Heart left ventricle (tissue), 16 donors: ENCODE measurements around the gene ACMSD. TPM values are rescaled to one million over a fixed set of nuclear protein-coding genes. Genes with fewer than 3 reads are reported as not detected.

Source experiments
- ATAC-seq, 4 donors: fragments of 200-7000 bp; cut with Tn5 transposase; one replicate each; pipeline ENCODE4 v1.9.1; 2020 to 2022; ENCODE audit warnings: moderate library complexity in 4 of 4, mild to moderate bottlenecking in 3 of 4, moderate number of reproducible peaks in 1 of 4
- DNase-seq, 5 donors: peaks; one replicate each; pipeline ENCODE4 v3.0.0-alpha.2; 2020
- H3K27ac ChIP-seq, 12 donors: fragments of 200-600 bp; sonication (generic) in 4 of 12; one replicate each; pipeline versions ENCODE4 v1.5.0 to v1.8.0; 2016 to 2022; ENCODE audit warnings: mild to moderate bottlenecking in 2 of 12
- H3K27me3 ChIP-seq, 9 donors: fragments of 200-600 bp; sonication (generic) in 2 of 9; one replicate each; pipeline versions ENCODE4 v1.5.1 to v1.8.0; 2016 to 2022; ENCODE audit warnings: mild to moderate bottlenecking in 3 of 9
- H3K36me3 ChIP-seq, 9 donors: fragments of 200-600 bp; sonication (generic) in 2 of 9; one replicate each; pipeline versions ENCODE4 v1.5.0 to v1.8.0; 2018 to 2022; ENCODE audit warnings: mild to moderate bottlenecking in 2 of 9
- H3K4me1 ChIP-seq, 12 donors: fragments of 200-600 bp; sonication (generic) in 4 of 12; one replicate each; pipeline versions ENCODE4 v1.5.0 to v1.8.0; 2016 to 2022; ENCODE audit warnings: mild to moderate bottlenecking in 3 of 12
- H3K4me3 ChIP-seq, 12 donors: fragments of 200-600 bp; sonication (generic) in 4 of 12; one replicate each; pipeline versions ENCODE4 v1.5.0 to v1.8.0; 2017 to 2022; ENCODE audit warnings: mild to moderate bottlenecking in 9 of 12, moderate library complexity in 4 of 12
- H3K9me3 ChIP-seq, 12 donors: fragments of 200-600 bp; sonication (generic) in 4 of 12; one replicate each; pipeline versions ENCODE4 v1.5.0 to v1.8.0; 2016 to 2022; ENCODE audit warnings: mild to moderate bottlenecking in 1 of 12
- POLR2A ChIP-seq, 2 donors: fragments of 450-650 bp; IDR thresholded peaks; one replicate each; pipeline ENCODE4 v1.6.1; 2017; ENCODE audit warnings: antibody characterized with exemption in 2 of 2, mild to moderate bottlenecking in 2 of 2, moderate library complexity in 2 of 2
- WGBS, 4 donors: extraction: QIAGEN DNeasy Blood & Tissue Kit in 2 of 4; methylation state at CpG; one replicate each; pipeline versions ENCODE4 v1.1.5 to v1.1.7; 2013 to 2018; 5-methylcytosine and 5-hydroxymethylcytosine counted together
- intact Hi-C, 10 donors: fragments of 100-400 bp; cut with DNase I; formaldehyde crosslinking; loops; one replicate each; pipeline versions ENCODE4 v1.11.1 to v1.14.2; 2022
- microRNA-seq, 4 donors: library from miRNA; unstranded; fragments of <30 nt; microRNA quantifications; one replicate each; pipeline versions ENCODE4 to v1.2.0, GENCODE V29; 2017 to 2020
- polyA plus RNA-seq, 2 donors: library from polyadenylated mRNA; stranded (reverse); fragments of 200-250 nt; gene quantifications; one replicate each; pipeline ENCODE4 v1.2.3, GENCODE V29; 2013
- total RNA-seq, 9 donors: library from RNA; depleted of rRNA in 2 of 9; stranded (reverse); fragments of >200 nt in 2 of 9; fragmentation: NEBNext Ultra II Directional in 3 of 9; extraction: Animal tissue kit (Norgen Biotek cat#: 25700) in 3 of 9; gene quantifications; one replicate each; pipeline versions ENCODE4 v1.1.0 to v1.2.4, GENCODE V29; 2016 to 2023
- TF ChIP-seq, protein P1 (sequence below), 12 donors: fragments of 200-600 bp; sonication (generic) in 4 of 12; IDR thresholded peaks; one replicate each; pipeline versions ENCODE4 v1.5.0 to v1.8.0; 2018 to 2022; ENCODE audit warnings: antibody characterized with exemption in 12 of 12, mild to moderate bottlenecking in 5 of 12
- donor health status: ischemic (EF 13 %, LVEDD 7.1; RV severe dilation, severe dysfunction).
- donor health status: healthy with polysubstance abuse.
- donor health status: DM: no; HTN: yes; CAD: no.
- donor health status: DM: no; HTN: no; CAD: no.
- donor health status: ischemic (EF 25% LVEDD 6.9; RV normal size, moderate dysfunction).
- donor health status: ischemic (EF 25% LVEDD 5.7; RV mildly dilated, moderate dysfunction).
- donor health status: healthy.
- donor health status: DM: yes; HTN: yes; CAD: no.
- donor health status: ischemic (EF 35%, LVEDD 5.7; RV mildly dilated, moderate dysfunction).
- donor health status: nonischemic (EF 11% LVEDD 7.7; RV severe dilation, severe dysfunction).
- donor health status: DM: yes; HTN: yes; CAD: no.
- donor health status: PGD.
- donor health status: ischemic (EF 29% LVEDD 5.4; RV normal size, mild dysfunction).
- donor health status: nonischemic (EF 23%, LVEDD 6.1; RV moderate dilation, normal function).

Gene ACMSD
- total and polyA plus RNA-seq, 11 donors = not detected

- DNase-seq (no peak), ATAC-seq (no peak)
- H3K4me3 ChIP-seq = no peak overlapping the region
- TF ChIP-seq, protein P1, sequence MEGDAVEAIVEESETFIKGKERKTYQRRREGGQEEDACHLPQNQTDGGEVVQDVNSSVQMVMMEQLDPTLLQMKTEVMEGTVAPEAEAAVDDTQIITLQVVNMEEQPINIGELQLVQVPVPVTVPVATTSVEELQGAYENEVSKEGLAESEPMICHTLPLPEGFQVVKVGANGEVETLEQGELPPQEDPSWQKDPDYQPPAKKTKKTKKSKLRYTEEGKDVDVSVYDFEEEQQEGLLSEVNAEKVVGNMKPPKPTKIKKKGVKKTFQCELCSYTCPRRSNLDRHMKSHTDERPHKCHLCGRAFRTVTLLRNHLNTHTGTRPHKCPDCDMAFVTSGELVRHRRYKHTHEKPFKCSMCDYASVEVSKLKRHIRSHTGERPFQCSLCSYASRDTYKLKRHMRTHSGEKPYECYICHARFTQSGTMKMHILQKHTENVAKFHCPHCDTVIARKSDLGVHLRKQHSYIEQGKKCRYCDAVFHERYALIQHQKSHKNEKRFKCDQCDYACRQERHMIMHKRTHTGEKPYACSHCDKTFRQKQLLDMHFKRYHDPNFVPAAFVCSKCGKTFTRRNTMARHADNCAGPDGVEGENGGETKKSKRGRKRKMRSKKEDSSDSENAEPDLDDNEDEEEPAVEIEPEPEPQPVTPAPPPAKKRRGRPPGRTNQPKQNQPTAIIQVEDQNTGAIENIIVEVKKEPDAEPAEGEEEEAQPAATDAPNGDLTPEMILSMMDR (IDR thresholded peaks at IDR 0.05) = no peak
- TF ChIP-seq POLR2A (IDR thresholded peaks at IDR 0.05) = no peak
- H3K4me1 ChIP-seq = peaks cover 0 to 20% (median 0%) of the 10 kb centered on the region in 12 donors
- no peaks in the 10 kb centered on the region for H3K27me3 ChIP-seq
- H3K27ac ChIP-seq = no peak overlapping the region
- 78 to 83% (median 80%) methylated on average over 1 of the region's 1 CpG for WGBS, 4 donors
- intact Hi-C loops = no loop called here
- H3K9me3 ChIP-seq = no peaks in the 10 kb centered on the region
- H3K36me3 ChIP-seq = peaks cover 0 to 87% (median 75%) of the 10 kb centered on the region in 9 donors
Measured at GRCh38 chr2:134944975-134945374, 106.6 kb downstream of the ACMSD start.

GRCh38 chr2:134946073-134946472 is 107.7 kb downstream of the ACMSD start:
- H3K4me1 ChIP-seq = peaks cover 0 to 28% (median 0%) of the 10 kb centered on the region in 12 donors
- DNase-seq = no peak
- no peaks in the 10 kb centered on the region for H3K9me3 ChIP-seq
- 69 to 81% (median 77%) methylated on average over 6 of the region's 6 CpGs for WGBS, 4 donors
- no peak for TF ChIP-seq POLR2A (IDR thresholded peaks at IDR 0.05)
- TF ChIP-seq, protein P1 (IDR thresholded peaks at IDR 0.05) = no peak
- H3K36me3 ChIP-seq = peaks cover 0 to 87% (median 75%) of the 10 kb centered on the region in 9 donors
- no peak overlapping the region for H3K27ac ChIP-seq
- intact Hi-C loops = no loop called here
- no peaks in the 10 kb centered on the region for H3K27me3 ChIP-seq
- no peak for ATAC-seq
- no peak overlapping the region for H3K4me3 ChIP-seq

GRCh38 chr2:134949981-134950708 is 111.7 kb downstream of the ACMSD start:
- ATAC-seq (no peak), DNase-seq (no peak)
- TF ChIP-seq POLR2A (IDR thresholded peaks at IDR 0.05) = no peak
- TF ChIP-seq, protein P1 (IDR thresholded peaks at IDR 0.05) = no peak
- no peak overlapping the region for H3K27ac ChIP-seq
- H3K4me1 ChIP-seq = peaks cover 0 to 8% (median 0%) of the 10 kb centered on the region in 12 donors
- intact Hi-C loops = no loop called here
- H3K36me3 ChIP-seq = peaks cover 6 to 99% (median 89%) of the 10 kb centered on the region in 9 donors
- no peaks in the 10 kb centered on the region for H3K27me3 ChIP-seq
- no peaks in the 10 kb centered on the region for H3K9me3 ChIP-seq
- no peak overlapping the region for H3K4me3 ChIP-seq
- WGBS, 4 donors = 90 to 95% (median 92%) methylated on average over 7 of the region's 7 CpGs

GRCh38 chr2:134950886-134951285 is 112.5 kb downstream of the ACMSD start:
- intact Hi-C loops = no loop called here
- Histone ChIP-seq H3K36me3 (peaks cover 6 to 100% (median 94%) of the 10 kb centered on the region in 9 donors), H3K9me3 (no peaks in the 10 kb centered on the region), H3K4me1 (peaks cover 0 to 8% (median 0%) of the 10 kb centered on the region in 12 donors), H3K27ac (no peak overlapping the region), H3K27me3 (no peaks in the 10 kb centered on the region), H3K4me3 (no peak overlapping the region)
- ATAC-seq = no peak
- TF ChIP-seq, protein P1 (IDR thresholded peaks at IDR 0.05) = no peak
- no peak for TF ChIP-seq POLR2A (IDR thresholded peaks at IDR 0.05)
- DNase-seq = no peak
- 89 to 95% (median 94%) methylated on average over 2 of the region's 2 CpGs for WGBS, 4 donors

Small RNA genes within 50 kb of the gene (microRNA-seq; reads per million reads assigned to microRNA genes)
- gene MIR5590 = 0 reads per million in 4 donors

Other genes starting within 250 kb of the ACMSD start
- 1 to 10 TPM in 1 of 9 donors, under 1 TPM in 8; 0.14 to 1.4 (median 0.47) TPM for gene TMEM163, start 119.6 kb upstream of the ACMSD start, total RNA-seq
- gene TMEM163, start 119.6 kb upstream of the ACMSD start, polyA plus RNA-seq = 1 to 10 TPM in 1 of 2 donors, under 1 TPM in 1; 0.42 to 1.2 TPM
- 10 to 100 TPM; 11.9 to 26.8 (median 20.1) TPM for gene CCNT2, start 80.2 kb downstream of the ACMSD start, total RNA-seq
- gene CCNT2, start 80.2 kb downstream of the ACMSD start, polyA plus RNA-seq = 1 to 10 TPM; 6.7 to 8.6 TPM
- not detected for gene MAP3K19, start 208.8 kb downstream of the ACMSD start, total RNA-seq
- not detected for gene MAP3K19, start 208.8 kb downstream of the ACMSD start, polyA plus RNA-seq
- gene RAB3GAP1, start 213.7 kb downstream of the ACMSD start, total RNA-seq = 10 to 100 TPM; 40.6 to 63.6 (median 56.4) TPM
- 10 to 100 TPM; 16.7 to 47.2 TPM for gene RAB3GAP1, start 213.7 kb downstream of the ACMSD start, polyA plus RNA-seq